B cell (primary cell): ENCODE data around the gene LILRA2. TPM values are rescaled to one million over a fixed set of nuclear protein-coding genes. Genes with fewer than 3 reads are reported as not detected.

ENCODE experiments used
- ATAC-seq: fragments of 200-7000 bp; cut with Tn5 transposase; one replicate; pipeline ENCODE4 v1.10.0; 2021; ENCODE audit warnings: low read depth, mild to moderate bottlenecking, moderate number of reproducible peaks, moderate library complexity
- CTCF ChIA-PET: fragments of 350-600 bp; sonication (Branson Sonifier 250); formaldehyde crosslinking; loops from one replicate; lab custom pipeline; 2021; ENCODE audit warnings: antibody characterized with exemption, inconsistent platforms; lab: Charles Lee
- POLR2A ChIA-PET: fragments of 350-600 bp; sonication (Branson Sonifier 250); formaldehyde crosslinking; loops from one replicate; lab custom pipeline; 2021; ENCODE audit warnings: antibody characterized with exemption; lab: Charles Lee
- DNase-seq: peaks from one replicate; pipeline ENCODE4 v3.0.0; 2013
- H2AFZ ChIP-seq: 2 replicates; pipeline ENCODE4 v1.6.1; 2012; ENCODE audit warnings: mild to moderate bottlenecking, low read depth, low read length; ENCODE audit not compliant: insufficient read depth, poor library complexity, severe bottlenecking
- H3K27ac ChIP-seq, 2 donors: 1 replicate in 1 of 2; 2 replicates in 1 of 2; pipeline ENCODE4 v1.5.1; 2012 to 2013; ENCODE audit warnings: low read length in 2 of 2, mild to moderate bottlenecking in 2 of 2, moderate library complexity in 1 of 2
- H3K27me3 ChIP-seq, 4 experiments: fragments of 200-600 bp in 1 of 4; sonication (generic) in 1 of 4; replicated peaks in 1 of 4; 1 replicate in 2 of 4; 2 replicates in 2 of 4; pipeline versions ENCODE4 v1.6.1 to v1.7.0; 2013 to 2016; ENCODE audit warnings: low read length in 3 of 4, mild to moderate bottlenecking in 2 of 4, mixed read lengths in 1 of 4, moderate library complexity in 1 of 4; ENCODE audit not compliant: insufficient read depth in 4 of 4, control insufficient read depth in 3 of 4; ENCODE audit errors: control extremely low read depth in 1 of 4
- H3K36me3 ChIP-seq, 2 experiments: replicated peaks in 1 of 2; 1 replicate in 1 of 2; 2 replicates in 1 of 2; pipeline versions ENCODE4 v1.6.1 to v1.7.1; 2013; ENCODE audit warnings: low read length in 1 of 2; ENCODE audit not compliant: insufficient read depth in 2 of 2, control insufficient read depth in 1 of 2; ENCODE audit errors: control extremely low read depth in 1 of 2, extremely low read depth in 1 of 2
- H3K4me1 ChIP-seq, 2 donors: fragments of 200-600 bp in 1 of 2; sonication (generic) in 1 of 2; 1 replicate in 1 of 2; 2 replicates in 1 of 2; pipeline versions ENCODE4 v1.5.1 to v1.6.1; 2013 to 2017; ENCODE audit warnings: low read length in 2 of 2; ENCODE audit not compliant: control insufficient read depth in 2 of 2, insufficient read depth in 2 of 2
- H3K4me2 ChIP-seq: replicated peaks from 2 replicates; pipeline ENCODE3; 2012; ENCODE audit warnings: mild to moderate bottlenecking, low read depth, low read length; ENCODE audit not compliant: poor library complexity, severe bottlenecking
- H3K4me3 ChIP-seq, 5 experiments: fragments of 200-600 bp in 1 of 5; sonication (generic) in 1 of 5; 1 replicate in 3 of 5; 2 replicates in 2 of 5; pipeline versions ENCODE4 v1.5.1 to v1.7.0; 2011 to 2016; ENCODE audit warnings: low read length in 4 of 5, mild to moderate bottlenecking in 4 of 5, low read depth in 2 of 5, control low read depth in 1 of 5, moderate library complexity in 1 of 5; ENCODE audit not compliant: insufficient read depth in 1 of 5; ENCODE audit errors: control extremely low read depth in 1 of 5, extremely low read depth in 1 of 5
- H3K79me2 ChIP-seq: fragments of 200-600 bp; sonication (generic); one replicate; pipeline ENCODE4 v1.6.0; 2016; ENCODE audit warnings: low read length; ENCODE audit not compliant: control insufficient read depth, insufficient read depth
- H3K9ac ChIP-seq: fragments of 200-600 bp; sonication (generic); 2 replicates; pipeline ENCODE4 v1.6.1; 2017; ENCODE audit warnings: mild to moderate bottlenecking, low read length, moderate library complexity
- H3K9me3 ChIP-seq, 3 donors: one replicate each; pipeline versions ENCODE4 v1.6.1 to v1.7.1; 2013; ENCODE audit warnings: low read length in 2 of 3; ENCODE audit not compliant: control insufficient read depth in 2 of 3, insufficient read depth in 1 of 3; ENCODE audit errors: control extremely low read depth in 1 of 3
- H4K20me1 ChIP-seq: 2 replicates; pipeline ENCODE4 v1.6.0; 2012; ENCODE audit warnings: mild to moderate bottlenecking, low read length; ENCODE audit not compliant: insufficient read depth, control insufficient read depth, poor library complexity, severe bottlenecking
- H3K27ac Mint-ChIP-seq: one replicate; pipeline ENCODE4 v1.8.0; 2021; ENCODE audit warnings: mixed read lengths
- H3K27me3 Mint-ChIP-seq: one replicate; pipeline ENCODE4 v1.8.0; 2021; ENCODE audit warnings: mixed read lengths
- H3K4me1 Mint-ChIP-seq: one replicate; pipeline ENCODE4 v1.8.0; 2021; ENCODE audit warnings: mixed read lengths
- H3K4me3 Mint-ChIP-seq: one replicate; pipeline ENCODE4 v1.8.0; 2021; ENCODE audit warnings: mixed read lengths
- H3K9me3 Mint-ChIP-seq: one replicate; pipeline ENCODE4 v1.8.0; 2022; ENCODE audit warnings: mixed read lengths; ENCODE audit not compliant: insufficient read depth
- CTCF ChIP-seq: fragments of 200-600 bp; IDR thresholded peaks from one replicate; pipeline ENCODE4 v1.8.0; 2022; ENCODE audit warnings: antibody characterized with exemption, mild to moderate bottlenecking
- EZH2 ChIP-seq: IDR thresholded peaks from 2 replicates; pipeline ENCODE4 v1.6.1; 2012; ENCODE audit warnings: borderline replicate concordance, low read depth, mild to moderate bottlenecking, moderate library complexity, low read length; ENCODE audit not compliant: insufficient read depth, poor library complexity, severe bottlenecking
- WGBS: methylation state at CpG from one replicate; pipeline ENCODE4 v1.1.5; 2013; ENCODE audit warnings: missing lambda C conversion rate; ENCODE audit not compliant: insufficient coverage; 5-methylcytosine and 5-hydroxymethylcytosine counted together
- intact Hi-C: fragments of 100-400 bp; cut with micrococcal nuclease; formaldehyde crosslinking; loops from one replicate; pipeline ENCODE4 v1.10.0; 2022
- polyA plus RNA-seq: library from polyadenylated mRNA; depleted of rRNA; stranded (reverse); fragments of >200 nt; gene quantifications from 2 replicates; pipeline ENCODE4 v1.2.3, GENCODE V29; 2012
- total RNA-seq, 2 donors: library from RNA; stranded (reverse); fragments of 120-200 nt in 1 of 2; gene quantifications; 1 replicate in 1 of 2; 2 replicates in 1 of 2; pipeline versions ENCODE4 v1.2.3 to v1.2.4, GENCODE V29; 2013 to 2022

Gene LILRA2
- total and polyA plus RNA-seq, 2 donors (not counting 1 experiment from before 2014, with no cell fraction given), result 0.25 to 2.8 TPM

GRCh38 chr19:54554896-54555295, 18.7 kb upstream of the LILRA2 start:
- 86% methylated on average over 15 of the region's 16 CpGs for WGBS
- intact Hi-C loops, result no loop called here
- DNase-seq (no peak), ATAC-seq (no peak)
- Histone ChIP-seq H2AFZ (no peak overlapping the region), H3K4me1 (peaks cover 12 to 14% of the 10 kb centered on the region in 2 donors), H3K9me3 (no peaks in the 10 kb centered on the region), H3K4me3 (no peak overlapping the region), H3K27ac (no peak overlapping the region), H3K9ac (no peak overlapping the region), H3K27me3 (peaks cover 0 to 8% (median 1%) of the 10 kb centered on the region in 4 experiments), H4K20me1 (no peaks in the 10 kb centered on the region), H3K4me2 (no peak overlapping the region), H3K79me2 (no peaks in the 10 kb centered on the region), H3K36me3 (no peaks in the 10 kb centered on the region)
- H3K9me3 Mint-ChIP-seq, result no peaks in the 10 kb centered on the region
- no peak overlapping the region for H3K27ac Mint-ChIP-seq
- H3K4me1 Mint-ChIP-seq, result peaks cover 14% of the 10 kb centered on the region
- ChIA-PET POLR2A (no interaction called here), CTCF (no interaction called here)
- TF ChIP-seq EZH2, result no peak
- TF ChIP-seq CTCF, result no peak
- peaks cover 28% of the 10 kb centered on the region for H3K27me3 Mint-ChIP-seq
- no peak overlapping the region for H3K4me3 Mint-ChIP-seq

GRCh38 chr19:54556194-54556593, 17.4 kb upstream of the LILRA2 start:
- Histone ChIP-seq H3K4me3 (no peak overlapping the region), H3K4me1 (peaks cover 12 to 13% of the 10 kb centered on the region in 2 donors), H3K4me2 (no peak overlapping the region), H4K20me1 (no peaks in the 10 kb centered on the region), H3K27ac (no peak overlapping the region), H3K36me3 (no peaks in the 10 kb centered on the region), H3K79me2 (no peaks in the 10 kb centered on the region), H3K27me3 (peaks cover 0 to 8% (median 1%) of the 10 kb centered on the region in 4 experiments), H3K9ac (no peak overlapping the region), H2AFZ (no peak overlapping the region), H3K9me3 (no peaks in the 10 kb centered on the region)
- no CpG with 5 or more reads among the region's 1 CpG for WGBS
- ChIA-PET POLR2A (no interaction called here), CTCF (no interaction called here)
- DNase-seq, result no peak
- H3K4me3 Mint-ChIP-seq, result no peak overlapping the region
- peaks cover 28% of the 10 kb centered on the region for H3K27me3 Mint-ChIP-seq
- ATAC-seq, result no peak
- peaks cover 11% of the 10 kb centered on the region for H3K4me1 Mint-ChIP-seq
- TF ChIP-seq CTCF (no peak), EZH2 (no peak)
- no peaks in the 10 kb centered on the region for H3K9me3 Mint-ChIP-seq
- H3K27ac Mint-ChIP-seq, result no peak overlapping the region
- intact Hi-C loops, result no loop called here
